Neural cell (in vitro differentiated cells): Measurements from ENCODE around the gene RAP1GAP2. TPM values are rescaled to one million over a fixed set of nuclear protein-coding genes. Genes with fewer than 3 reads are reported as not detected.

ENCODE experiments used
- H2AFZ ChIP-seq: fragments of 200-600, 300-800 bp; sonication (generic), shearing (Covaris generic); 2 replicates; pipeline ENCODE4 v1.6.0; 2014; ENCODE audit warnings: low read depth, mild to moderate bottlenecking, antibody characterized with exemption, low read length, moderate library complexity
- H3F3A ChIP-seq: fragments of 200-600 bp; shearing (Covaris generic); 2 replicates; pipeline ENCODE4 v1.6.1; 2016; ENCODE audit warnings: mild to moderate bottlenecking, moderate library complexity, mixed read lengths, antibody characterized with exemption, low read length; ENCODE audit not compliant: insufficient read depth, poor library complexity, severe bottlenecking
- H3K27ac ChIP-seq: fragments of 200-600, 300-800 bp; sonication (generic), shearing (Covaris generic); 2 replicates; pipeline ENCODE4 v1.5.1; 2014; ENCODE audit warnings: mild to moderate bottlenecking, low read length, moderate library complexity
- H3K27me3 ChIP-seq: fragments of 300-800, 200-600 bp; sonication (generic), shearing (Covaris generic); 2 replicates; pipeline ENCODE4 v1.6.0; 2014; ENCODE audit warnings: mild to moderate bottlenecking, low read depth, low read length, moderate library complexity; ENCODE audit not compliant: insufficient read depth
- H3K36me3 ChIP-seq: fragments of 300-800, 200-600 bp; sonication (generic), shearing (Covaris generic); 2 replicates; pipeline ENCODE4 v1.5.1; 2014; ENCODE audit warnings: mild to moderate bottlenecking, antibody characterized with exemption, low read length, moderate library complexity; ENCODE audit not compliant: insufficient read depth
- H3K4me2 ChIP-seq: fragments of 300-800, 200-600 bp; sonication (generic), shearing (Covaris generic); 2 replicates; pipeline ENCODE4 v1.6.0; 2014; ENCODE audit warnings: mild to moderate bottlenecking, low read length
- H3K4me3 ChIP-seq: fragments of 300-800, 200-600 bp; sonication (generic), shearing (Covaris generic); 2 replicates; pipeline ENCODE4 v1.5.1; 2014; ENCODE audit warnings: mild to moderate bottlenecking, low read length, moderate library complexity
- H3K79me2 ChIP-seq: fragments of 200-600 bp; shearing (Covaris generic); replicated peaks from 2 replicates; pipeline ENCODE4 v1.6.0; 2014; ENCODE audit warnings: mild to moderate bottlenecking, low read length, moderate library complexity; ENCODE audit not compliant: insufficient read depth
- H3K9ac ChIP-seq: fragments of 300-800, 200-600 bp; sonication (generic), shearing (Covaris generic); 2 replicates; pipeline ENCODE4 v1.6.1; 2016; ENCODE audit warnings: mild to moderate bottlenecking, low read length, mixed read lengths
- H3K9me2 ChIP-seq: fragments of 200-600 bp; shearing (Covaris generic); 2 replicates; pipeline ENCODE4 v1.6.1; 2016; ENCODE audit warnings: mild to moderate bottlenecking, low read length, mixed read lengths; ENCODE audit not compliant: insufficient read depth
- H3K9me3 ChIP-seq: fragments of 200-600, 300-800 bp; sonication (generic), shearing (Covaris generic); 2 replicates; pipeline ENCODE4 v1.6.1; 2016; ENCODE audit warnings: mild to moderate bottlenecking, mixed run types, low read length, moderate library complexity, mixed read lengths
- H4K20me1 ChIP-seq: fragments of 200-600 bp; shearing (Covaris generic); 2 replicates; pipeline ENCODE4 v1.6.1; 2016; ENCODE audit warnings: mild to moderate bottlenecking, mixed run types; ENCODE audit not compliant: insufficient read depth
- CTCF ChIP-seq: fragments of 450-650 bp; IDR thresholded peaks from 2 replicates; pipeline ENCODE4 v1.5.1; 2014; ENCODE audit warnings: antibody characterized with exemption, mild to moderate bottlenecking, moderate library complexity; ENCODE audit not compliant: poor library complexity, severe bottlenecking
- EP300 ChIP-seq: fragments of 450-650 bp; conservative IDR thresholded peaks from 2 replicates; pipeline ENCODE4 v1.6.1; 2014; ENCODE audit warnings: antibody characterized with exemption, mild to moderate bottlenecking, moderate library complexity; ENCODE audit not compliant: poor library complexity, severe bottlenecking
- EZH2 ChIP-seq: fragments of 200-600, 300-800 bp; shearing (Covaris generic), sonication (generic); IDR thresholded peaks from 2 replicates; pipeline ENCODE4 v1.6.1; 2014; ENCODE audit warnings: antibody characterized with exemption, low read length, borderline replicate concordance, mild to moderate bottlenecking; ENCODE audit not compliant: insufficient read depth, poor library complexity, severe bottlenecking
- MXI1 ChIP-seq: fragments of 450-650 bp; conservative IDR thresholded peaks from 2 replicates; pipeline ENCODE4 v1.6.1; 2014; ENCODE audit warnings: antibody characterized with exemption, mild to moderate bottlenecking; ENCODE audit not compliant: poor library complexity, severe bottlenecking
- POLR2AphosphoS5 ChIP-seq: IDR thresholded peaks from 2 replicates; pipeline ENCODE4 v1.6.1; 2012
- RAD21 ChIP-seq: fragments of 450-650 bp; conservative IDR thresholded peaks from 2 replicates; pipeline ENCODE4 v1.6.1; 2014; ENCODE audit warnings: antibody characterized with exemption, mild to moderate bottlenecking, moderate library complexity
- REST ChIP-seq: IDR thresholded peaks from 2 replicates; pipeline ENCODE4 v1.6.1; 2012; ENCODE audit warnings: borderline replicate concordance
- SMC3 ChIP-seq: fragments of 450-650 bp; conservative IDR thresholded peaks from 2 replicates; pipeline ENCODE4 v1.6.1; 2014; ENCODE audit warnings: antibody characterized with exemption, mild to moderate bottlenecking, moderate library complexity; ENCODE audit not compliant: poor library complexity
- TAF1 ChIP-seq: IDR thresholded peaks from 2 replicates; pipeline ENCODE4 v1.6.1; 2012; ENCODE audit warnings: low read depth
- polyA plus RNA-seq: library from polyadenylated mRNA; depleted of rRNA; stranded (reverse); fragments of >200 nt; gene quantifications from 2 replicates; pipeline ENCODE4 v1.2.3, GENCODE V29; 2014

RAP1GAP2 gene
- polyA plus RNA-seq, 1 donor from 2014 or later, result 14.8 TPM

- Histone ChIP-seq H3K79me2 (no peaks in the 10 kb centered on the region), H4K20me1 (no peaks in the 10 kb centered on the region), H3F3A (no peaks in the 10 kb centered on the region), H3K4me3 (no peak overlapping the region), H3K27me3 (no peaks in the 10 kb centered on the region), H3K4me2 (no peak overlapping the region), H3K9ac (no peak overlapping the region), H3K9me3 (peaks cover 4% of the 10 kb centered on the region), H2AFZ (no peak overlapping the region), H3K9me2 (no peaks in the 10 kb centered on the region), H3K27ac (no peak overlapping the region), H3K36me3 (no peaks in the 10 kb centered on the region)
- TF ChIP-seq RAD21, result no peak
- no peak for TF ChIP-seq EZH2
- TF ChIP-seq TAF1, result no peak
Observed at GRCh38 chr17:2883544-2884213, 87.4 kb downstream of the RAP1GAP2 start.

GRCh38 chr17:2885733-2886132, 89.5 kb downstream of the RAP1GAP2 start:
- no peak for TF ChIP-seq POLR2AphosphoS5
- no peak for TF ChIP-seq SMC3
- TF ChIP-seq REST, result no peak
- no peak for TF ChIP-seq CTCF
- TF ChIP-seq RAD21, result no peak
- no peak for TF ChIP-seq EZH2
- TF ChIP-seq EP300, result no peak
- TF ChIP-seq TAF1, result no peak
- TF ChIP-seq MXI1, result no peak
- Histone ChIP-seq H3K9me2 (no peaks in the 10 kb centered on the region), H3K27me3 (no peaks in the 10 kb centered on the region), H3K4me3 (no peak overlapping the region), H3K9me3 (peaks cover 4% of the 10 kb centered on the region), H3K27ac (no peak overlapping the region), H3K4me2 (no peak overlapping the region), H3K9ac (no peak overlapping the region), H3K79me2 (no peaks in the 10 kb centered on the region), H3F3A (no peaks in the 10 kb centered on the region), H4K20me1 (no peaks in the 10 kb centered on the region), H2AFZ (no peak overlapping the region), H3K36me3 (no peaks in the 10 kb centered on the region)
